ENCODE measurements around the gene RNASE9.

The RNASE9 gene

DNA sequence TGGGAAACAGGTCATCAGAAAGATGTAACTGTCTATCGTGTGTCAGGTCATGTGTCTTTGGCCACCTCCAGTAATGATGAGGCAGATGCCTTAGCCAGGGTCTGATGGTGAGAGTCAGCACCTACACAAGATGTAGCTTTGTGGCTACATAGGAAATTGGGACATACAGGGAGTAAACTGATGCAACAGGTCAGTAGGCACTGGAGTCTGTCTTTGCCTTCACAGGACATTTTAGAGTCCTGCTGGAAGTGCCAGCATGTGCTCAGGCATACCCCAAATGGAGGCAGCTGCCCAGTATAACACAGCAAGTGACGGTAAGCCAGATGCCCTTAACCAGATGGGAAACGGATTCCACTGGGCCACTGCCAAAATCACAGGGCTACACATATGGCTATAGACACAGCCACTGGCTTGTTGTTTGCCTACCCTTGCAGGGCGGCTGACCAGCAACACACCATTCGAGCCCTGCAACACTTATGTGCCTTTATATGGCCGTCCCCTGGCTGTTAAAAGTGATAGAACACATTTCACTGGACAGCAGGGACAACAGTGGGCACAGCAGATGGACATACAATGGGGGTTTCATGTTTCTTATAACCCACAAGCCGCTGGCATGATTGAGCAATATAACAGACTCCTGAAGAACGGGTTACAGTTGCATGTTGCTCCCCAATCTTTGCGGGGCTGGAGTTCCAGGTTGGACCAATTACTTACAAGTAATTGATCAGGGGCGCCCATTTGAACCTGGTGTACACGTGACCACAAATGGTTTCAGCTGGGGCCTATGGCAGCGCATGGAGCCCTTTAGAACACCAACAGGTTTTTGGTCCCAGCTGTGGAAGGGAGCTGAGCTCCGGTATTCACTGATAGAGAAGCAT lies 43.2 kb upstream of the RNASE9 start:
- H2BK120ac ChIP-seq (ENCODE audit: low read depth, low read length): no peak overlapping the region
- H4K8ac ChIP-seq (ENCODE audit: low read length): no peak overlapping the region
- no peak overlapping the region for H3K18ac ChIP-seq (ENCODE audit: low read depth in 1 of 2, low read length in 2 of 2)
- no peak overlapping the region for H2BK12ac ChIP-seq (ENCODE audit: low read length in 2 of 2)
- no peak overlapping the region for H3K27ac ChIP-seq (ENCODE audit: low read length, poor library complexity, severe bottlenecking)
- no peak overlapping the region for H2AK5ac ChIP-seq (ENCODE audit: low read length, severe bottlenecking)
- H3K9ac ChIP-seq (ENCODE audit: low read length): no peak overlapping the region
- peaks cover 4 to 16% of the 10 kb centered on the region in 2 experiments for H3K27me3 ChIP-seq (ENCODE audit: control insufficient read depth in 1 of 2, insufficient read depth in 1 of 2, low read length in 2 of 2)
- no peak overlapping the region for H2BK5ac ChIP-seq (ENCODE audit: low read depth, low read length, poor library complexity, severe bottlenecking)
- no peak overlapping the region for H3K4ac ChIP-seq (ENCODE audit: low read depth in 1 of 2, low read length in 2 of 2)
- no peaks in the 10 kb centered on the region for H3K36me3 ChIP-seq (ENCODE audit: control insufficient read depth in 1 of 2, insufficient read depth in 2 of 2, low read depth in 1 of 2, low read length in 2 of 2)
- H3K9me3 ChIP-seq (ENCODE audit: control insufficient read depth, low read length): no peaks in the 10 kb centered on the region
- no peak overlapping the region for H3K23ac ChIP-seq (ENCODE audit: low read length in 2 of 2)
- no peak for DNase-seq
- no peak overlapping the region for H4K91ac ChIP-seq (ENCODE audit: low read length)
- H3K4me2 ChIP-seq (ENCODE audit: low read length, poor library complexity, severe bottlenecking): no peak overlapping the region
- H3K79me1 ChIP-seq (replicated peaks; ENCODE audit: low read length, poor library complexity, severe bottlenecking): no peaks in the 10 kb centered on the region
- no peak overlapping the region for H2AFZ ChIP-seq (ENCODE audit: low read depth, low read length)
- no peaks in the 10 kb centered on the region for H3K4me1 ChIP-seq (ENCODE audit: control insufficient read depth, insufficient read depth, low read depth, low read length)
- H3K14ac ChIP-seq (ENCODE audit: low read length in 2 of 2): no peak overlapping the region
- no peak overlapping the region for H2BK15ac ChIP-seq (ENCODE audit: low read depth, poor library complexity, severe bottlenecking)
- no peak overlapping the region for H3K4me3 ChIP-seq (ENCODE audit: insufficient read depth in 1 of 2, low read depth in 1 of 2, low read length in 2 of 2)
- WGBS: 76% methylated on average over 13 of the region's 13 CpGs

DNA sequence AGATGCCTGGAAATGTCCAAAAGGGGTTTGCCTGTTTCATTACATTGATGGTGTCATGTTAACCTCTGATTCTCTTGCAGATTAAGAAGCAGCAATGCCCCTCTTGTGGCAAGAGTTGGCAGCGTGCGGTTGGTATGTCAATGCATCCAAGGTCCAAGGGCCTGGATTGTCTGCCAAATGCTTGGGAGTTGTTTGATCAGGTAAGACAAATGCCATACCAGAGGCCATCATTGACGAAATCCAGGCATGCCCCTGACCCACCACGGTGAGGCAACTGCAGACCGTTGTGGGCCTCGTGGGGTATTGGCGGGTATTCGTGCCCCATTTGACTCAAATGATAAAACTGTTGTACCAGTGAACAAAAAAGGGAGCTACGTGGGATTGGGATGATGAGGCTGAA lies 41.7 kb upstream of the RNASE9 start:
- Histone ChIP-seq H3K14ac (ENCODE audit: low read length in 2 of 2) (no peak overlapping the region), H2AK5ac (ENCODE audit: low read length, severe bottlenecking) (no peak overlapping the region), H2AFZ (ENCODE audit: low read depth, low read length) (no peak overlapping the region), H3K4me2 (ENCODE audit: low read length, poor library complexity, severe bottlenecking) (no peak overlapping the region), H2BK12ac (ENCODE audit: low read length in 2 of 2) (no peak overlapping the region), H2BK15ac (ENCODE audit: low read depth, poor library complexity, severe bottlenecking) (no peak overlapping the region), H2BK5ac (ENCODE audit: low read depth, low read length, poor library complexity, severe bottlenecking) (no peak overlapping the region), H3K9ac (ENCODE audit: low read length) (no peak overlapping the region), H4K91ac (ENCODE audit: low read length) (no peak overlapping the region), H3K18ac (ENCODE audit: low read depth in 1 of 2, low read length in 2 of 2) (no peak overlapping the region), H2BK120ac (ENCODE audit: low read depth, low read length) (no peak overlapping the region), H3K9me3 (ENCODE audit: control insufficient read depth, low read length) (no peaks in the 10 kb centered on the region), H3K36me3 (ENCODE audit: control insufficient read depth in 1 of 2, insufficient read depth in 2 of 2, low read depth in 1 of 2, low read length in 2 of 2) (no peaks in the 10 kb centered on the region), H3K4ac (ENCODE audit: low read depth in 1 of 2, low read length in 2 of 2) (no peak overlapping the region), H3K27ac (ENCODE audit: low read length, poor library complexity, severe bottlenecking) (no peak overlapping the region), H3K4me1 (ENCODE audit: control insufficient read depth, insufficient read depth, low read depth, low read length) (no peaks in the 10 kb centered on the region), H3K79me1 (replicated peaks; ENCODE audit: low read length, poor library complexity, severe bottlenecking) (no peaks in the 10 kb centered on the region), H4K8ac (ENCODE audit: low read length) (no peak overlapping the region), H3K27me3 (ENCODE audit: control insufficient read depth in 1 of 2, insufficient read depth in 1 of 2, low read length in 2 of 2) (peaks cover 5 to 18% of the 10 kb centered on the region in 2 experiments), H3K4me3 (ENCODE audit: insufficient read depth in 1 of 2, low read depth in 1 of 2, low read length in 2 of 2) (no peak overlapping the region), H3K23ac (ENCODE audit: low read length in 2 of 2) (no peak overlapping the region)
- WGBS: 81% methylated on average over 9 of the region's 9 CpGs
- DNase-seq: no peak

DNA sequence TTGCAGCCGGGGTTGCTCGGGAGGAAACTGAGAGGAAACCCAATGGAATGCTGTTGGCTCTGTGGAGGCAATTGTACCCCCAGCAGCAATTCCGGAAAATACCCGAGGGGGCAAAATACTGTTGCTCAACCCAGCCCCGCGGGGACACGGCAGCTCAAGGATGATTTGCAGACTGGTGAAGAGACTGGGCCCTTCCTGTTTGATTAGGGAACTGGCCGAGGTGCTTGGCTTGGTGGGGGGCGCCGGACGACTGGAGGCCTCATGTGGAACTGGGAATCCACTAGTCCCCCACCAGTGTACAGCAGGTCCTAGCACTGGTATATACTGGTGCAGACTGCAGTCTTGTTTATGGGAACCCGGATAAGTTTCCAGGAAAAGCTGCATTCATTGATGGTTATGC lies 40.7 kb upstream of the RNASE9 start:
- H4K8ac ChIP-seq (ENCODE audit: low read length): no peak overlapping the region

DNA sequence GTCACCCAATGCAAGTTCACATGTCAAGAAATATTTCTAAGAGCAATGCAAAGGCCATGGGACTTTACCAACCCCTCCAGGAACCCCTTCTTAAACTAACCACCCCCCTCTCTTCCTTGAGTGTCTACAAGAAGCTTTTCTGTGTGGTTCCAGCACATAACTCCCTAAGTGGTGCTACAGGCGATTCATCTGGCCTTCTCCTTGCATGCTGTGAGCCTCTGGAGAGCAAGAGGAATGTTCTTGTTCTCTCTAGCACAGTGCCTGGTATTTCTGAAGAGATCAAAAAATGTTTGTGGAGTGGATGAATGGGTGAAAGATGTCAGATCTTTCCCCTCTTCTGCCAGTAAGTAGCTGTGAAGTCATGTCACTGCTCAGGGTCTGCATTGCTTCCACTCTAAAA lies 36.3 kb upstream of the RNASE9 start:
- no peak overlapping the region for H2AFZ ChIP-seq (ENCODE audit: low read depth, low read length)
- no peaks in the 10 kb centered on the region for H3K9me3 ChIP-seq (ENCODE audit: control insufficient read depth, low read length)
- no peak overlapping the region for H2AK5ac ChIP-seq (ENCODE audit: low read length, severe bottlenecking)
- H3K36me3 ChIP-seq (ENCODE audit: control insufficient read depth in 1 of 2, insufficient read depth in 2 of 2, low read depth in 1 of 2, low read length in 2 of 2): no peaks in the 10 kb centered on the region
- no peaks in the 10 kb centered on the region for H3K79me1 ChIP-seq (replicated peaks; ENCODE audit: low read length, poor library complexity, severe bottlenecking)
- H2BK120ac ChIP-seq (ENCODE audit: low read depth, low read length): no peak overlapping the region
- H3K23ac ChIP-seq (ENCODE audit: low read length in 2 of 2): no peak overlapping the region
- H3K4me1 ChIP-seq (ENCODE audit: control insufficient read depth, insufficient read depth, low read depth, low read length): no peaks in the 10 kb centered on the region
- peaks cover 5 to 14% of the 10 kb centered on the region in 2 experiments for H3K27me3 ChIP-seq (ENCODE audit: control insufficient read depth in 1 of 2, insufficient read depth in 1 of 2, low read length in 2 of 2)
- no peak overlapping the region for H3K9ac ChIP-seq (ENCODE audit: low read length)
- H3K18ac ChIP-seq (ENCODE audit: low read depth in 1 of 2, low read length in 2 of 2): no peak overlapping the region
- H4K8ac ChIP-seq (ENCODE audit: low read length): no peak overlapping the region
- no peak overlapping the region for H3K27ac ChIP-seq (ENCODE audit: low read length, poor library complexity, severe bottlenecking)
- no peak overlapping the region for H4K91ac ChIP-seq (ENCODE audit: low read length)
- no peak overlapping the region for H3K4ac ChIP-seq (ENCODE audit: low read depth in 1 of 2, low read length in 2 of 2)
- 58% methylated on average over 1 of the region's 1 CpG for WGBS
- H3K4me2 ChIP-seq (ENCODE audit: low read length, poor library complexity, severe bottlenecking): no peak overlapping the region
- H3K4me3 ChIP-seq (ENCODE audit: insufficient read depth in 1 of 2, low read depth in 1 of 2, low read length in 2 of 2): no peak overlapping the region
- H2BK12ac ChIP-seq (ENCODE audit: low read length in 2 of 2): no peak overlapping the region
- DNase-seq: no peak
- no peak overlapping the region for H3K14ac ChIP-seq (ENCODE audit: low read length in 2 of 2)
- no peak overlapping the region for H2BK5ac ChIP-seq (ENCODE audit: low read depth, low read length, poor library complexity, severe bottlenecking)
- no peak overlapping the region for H2BK15ac ChIP-seq (ENCODE audit: low read depth, poor library complexity, severe bottlenecking)

More for the DNA sequence above, 40.7 kb upstream of the RNASE9 start:
- Histone ChIP-seq H3K4me2 (ENCODE audit: low read length, poor library complexity, severe bottlenecking) (no peak overlapping the region), H3K27ac (ENCODE audit: low read length, poor library complexity, severe bottlenecking) (no peak overlapping the region), H2BK5ac (ENCODE audit: low read depth, low read length, poor library complexity, severe bottlenecking) (no peak overlapping the region), H2BK12ac (ENCODE audit: low read length in 2 of 2) (no peak overlapping the region), H3K23ac (ENCODE audit: low read length in 2 of 2) (no peak overlapping the region), H3K18ac (ENCODE audit: low read depth in 1 of 2, low read length in 2 of 2) (no peak overlapping the region), H3K9me3 (ENCODE audit: control insufficient read depth, low read length) (no peaks in the 10 kb centered on the region), H3K79me1 (replicated peaks; ENCODE audit: low read length, poor library complexity, severe bottlenecking) (no peaks in the 10 kb centered on the region), H2BK120ac (ENCODE audit: low read depth, low read length) (no peak overlapping the region), H3K4me1 (ENCODE audit: control insufficient read depth, insufficient read depth, low read depth, low read length) (no peaks in the 10 kb centered on the region), H2BK15ac (ENCODE audit: low read depth, poor library complexity, severe bottlenecking) (no peak overlapping the region), H2AK5ac (ENCODE audit: low read length, severe bottlenecking) (no peak overlapping the region), H4K91ac (ENCODE audit: low read length) (no peak overlapping the region), H2AFZ (ENCODE audit: low read depth, low read length) (no peak overlapping the region), H3K4me3 (ENCODE audit: insufficient read depth in 1 of 2, low read depth in 1 of 2, low read length in 2 of 2) (no peak overlapping the region), H3K36me3 (ENCODE audit: control insufficient read depth in 1 of 2, insufficient read depth in 2 of 2, low read depth in 1 of 2, low read length in 2 of 2) (no peaks in the 10 kb centered on the region), H3K27me3 (ENCODE audit: control insufficient read depth in 1 of 2, insufficient read depth in 1 of 2, low read length in 2 of 2) (peaks cover 5 to 18% of the 10 kb centered on the region in 2 experiments), H3K4ac (ENCODE audit: low read depth in 1 of 2, low read length in 2 of 2) (no peak overlapping the region), H3K14ac (ENCODE audit: low read length in 2 of 2) (no peak overlapping the region), H3K9ac (ENCODE audit: low read length) (no peak overlapping the region)
- DNase-seq: no peak
- 86% methylated on average over 12 of the region's 12 CpGs for WGBS
